ENCODE results near the gene NANOG.
"Not testable (repeated sequence)": the region's sequence is repeated elsewhere in the genome, so short reads cannot be mapped to it uniquely, and the experiment has no call there.

The NANOG gene

GRCh38 chr12:7788884-7789528 is at the start of gene NANOG:
TSS of gene NANOG (plus strand) at chr12:7789402. CDS start at chr12:7789615, 213 bp downstream.
- H3K27ac ChIP-seq, H3K4me3 ChIP-seq: not testable (repeated sequence)

DNA sequence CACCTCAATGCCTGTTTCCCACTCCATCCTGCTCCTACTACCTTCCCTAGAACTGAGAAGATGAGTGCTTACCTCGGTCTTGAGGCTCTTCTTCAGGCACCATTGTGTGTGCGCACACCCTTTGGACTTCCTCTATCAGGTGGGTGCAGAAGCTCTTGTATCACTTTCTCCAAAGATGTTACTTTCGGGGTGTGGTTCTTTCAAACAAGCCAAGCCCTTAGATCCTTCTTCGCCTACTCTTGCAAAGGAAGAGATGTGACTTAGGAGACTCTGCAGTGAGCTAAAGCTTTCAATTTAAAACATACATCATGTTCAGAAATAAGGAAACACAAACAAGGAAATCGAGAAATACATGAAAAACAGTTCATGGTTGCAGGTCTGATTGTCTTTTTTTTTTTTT is 42.0 kb upstream of the NANOG start, which contains the start of gene CLEC4C:
Gene CLEC4C (minus strand): TSS at position 130 of the 400 bp plus-strand sequence. CDS start 27 bp downstream, at position 103.
- no peak within 1 kb of the TSS for H3K4me3 ChIP-seq
- peak within 1 kb of the TSS in 1 of 21 experiments; percentile 26 for H3K27ac ChIP-seq

- no peak overlapping the region for H3K4me3 ChIP-seq
- H3K27ac ChIP-seq = peak overlapping the region in 2 of 21 experiments; percentile 8 to 51
Measured at GRCh38 chr12:7748852-7749251, 40.4 kb upstream of the NANOG start.

DNA sequence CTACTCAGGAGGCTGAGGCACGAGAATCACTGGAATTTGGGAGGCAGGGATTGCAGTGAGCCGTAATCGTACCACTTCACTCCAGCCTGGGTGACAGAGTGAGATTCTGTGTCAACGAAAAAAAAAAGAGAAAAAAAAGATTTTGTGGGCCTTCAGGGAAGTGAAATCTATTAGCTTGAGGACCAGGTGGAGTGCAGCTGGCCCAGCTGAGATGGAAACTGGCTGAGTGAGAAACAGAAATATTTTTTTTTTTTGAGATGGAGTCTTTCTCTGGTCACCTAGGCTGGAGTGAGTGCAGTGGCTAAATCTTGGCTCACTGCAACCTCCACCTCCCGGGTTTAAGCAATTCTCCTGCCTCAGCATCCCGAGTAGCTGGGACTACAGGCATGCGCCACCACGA is 39.8 kb upstream of the NANOG start:
- Histone ChIP-seq H3K4me3 (no peak overlapping the region), H3K27ac (peak overlapping the region in 1 of 21 experiments; percentile 51)

- no peak overlapping the region for H3K27ac ChIP-seq
- H3K4me3 ChIP-seq = no peak overlapping the region
Measured at GRCh38 chr12:7750350-7750749, 38.9 kb upstream of the NANOG start.

GRCh38 chr12:7751394-7751793 is 37.8 kb upstream of the NANOG start:
- H3K4me3 ChIP-seq = no peak overlapping the region
- no peak overlapping the region for H3K27ac ChIP-seq

- H3K4me3 ChIP-seq = not testable (repeated sequence)
- H3K27ac ChIP-seq = peak overlapping the region in 1 of 21 experiments; percentile 16
Measured at GRCh38 chr12:7751941-7752922, 37.0 kb upstream of the NANOG start.

GRCh38 chr12:7755668-7756067 is 33.5 kb upstream of the NANOG start:
- not testable (repeated sequence) for H3K4me3 ChIP-seq, H3K27ac ChIP-seq

GRCh38 chr12:7756993-7757392 is 32.2 kb upstream of the NANOG start:
- Histone ChIP-seq H3K4me3 (no peak overlapping the region), H3K27ac (no peak overlapping the region)

DNA sequence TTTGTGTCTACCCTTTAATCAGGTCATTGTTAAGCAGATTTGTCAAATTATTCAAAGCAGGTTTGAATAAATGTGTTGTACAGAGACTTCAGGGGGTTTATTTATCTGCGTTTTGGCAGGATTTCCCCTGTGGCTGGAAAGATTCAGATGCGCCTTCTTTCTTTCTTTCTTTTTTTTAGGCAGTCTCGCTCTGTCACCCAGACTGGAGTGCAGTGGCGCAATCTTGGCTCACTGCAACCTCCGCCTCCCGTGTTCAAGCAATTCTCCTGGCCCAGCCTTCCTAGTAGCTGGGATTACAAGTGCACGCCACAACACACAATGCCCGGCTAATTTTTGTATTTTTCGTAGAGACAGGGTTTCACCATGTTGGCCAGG is 30.4 kb upstream of the NANOG start:
- Histone ChIP-seq H3K27ac (no peak overlapping the region), H3K4me3 (no peak overlapping the region)

- Histone ChIP-seq H3K27ac (no peak overlapping the region), H3K4me3 (no peak overlapping the region)
Measured at GRCh38 chr12:7769999-7770398, 19.2 kb upstream of the NANOG start.

DNA sequence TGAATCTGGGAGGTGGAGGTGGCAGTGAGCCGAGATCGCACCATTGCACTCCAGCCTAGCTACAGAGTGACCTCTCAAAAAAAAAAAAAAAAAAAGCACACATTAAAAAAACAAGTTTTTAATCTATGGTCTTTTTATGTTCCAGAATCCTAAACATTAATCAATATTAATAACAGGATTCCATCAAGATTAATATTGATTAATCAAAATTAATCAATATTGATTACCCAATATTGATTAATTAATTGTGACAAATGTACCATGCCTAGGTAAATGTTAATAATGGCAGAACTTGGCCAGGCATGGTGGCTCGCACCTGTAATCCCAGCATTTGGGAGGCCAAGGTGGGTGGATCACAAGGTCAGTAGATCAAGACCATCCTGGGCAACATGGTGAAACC is 7.9 kb upstream of the NANOG start:
- Histone ChIP-seq H3K4me3 (no peak overlapping the region), H3K27ac (no peak overlapping the region)

DNA sequence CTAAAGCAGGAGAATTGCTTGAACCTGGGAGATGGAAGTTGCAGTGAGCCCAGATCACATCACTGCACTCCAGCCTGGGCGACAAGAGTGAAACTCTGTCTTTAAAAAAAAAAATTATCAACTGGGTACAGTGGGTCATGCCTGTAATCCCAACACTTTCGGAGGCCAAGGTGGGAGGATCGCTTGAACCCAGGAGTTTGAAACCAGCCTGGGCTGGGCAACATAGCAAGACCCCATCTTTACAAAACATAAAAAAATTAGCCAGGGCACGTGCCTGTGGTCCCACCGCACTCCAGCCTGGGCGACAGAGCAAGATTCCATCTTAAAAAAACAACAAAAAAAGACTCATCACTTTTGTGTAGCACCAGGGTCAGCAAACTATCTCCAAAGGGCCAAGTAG is 7.1 kb upstream of the NANOG start:
- Histone ChIP-seq H3K4me3 (no peak overlapping the region), H3K27ac (no peak overlapping the region)

DNA sequence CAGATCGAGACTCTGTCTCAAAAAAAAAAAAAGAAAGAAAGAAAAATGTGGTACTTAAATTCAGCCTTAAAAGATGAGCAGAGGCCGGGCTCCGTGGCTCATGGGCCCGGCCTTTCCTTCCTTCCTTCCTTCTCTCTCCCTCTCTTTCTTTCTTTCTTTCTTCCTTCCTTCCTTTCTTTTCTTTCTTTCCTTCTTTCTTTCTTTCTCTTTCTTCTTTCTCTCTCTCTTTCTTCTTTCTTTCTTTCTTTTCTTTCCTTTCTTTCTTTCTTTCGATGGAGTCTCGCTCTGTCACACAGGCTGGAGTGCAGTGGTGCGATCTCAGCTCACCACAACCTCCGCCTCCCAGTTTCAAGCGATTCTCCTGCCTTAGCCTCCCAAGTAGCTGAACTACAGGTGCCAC is 5.8 kb upstream of the NANOG start:
- not testable (repeated sequence) for H3K4me3 ChIP-seq, H3K27ac ChIP-seq

GRCh38 chr12:7784701-7785100 is 4.5 kb upstream of the NANOG start:
- no peak overlapping the region for H3K4me3 ChIP-seq
- H3K27ac ChIP-seq = no peak overlapping the region

- Histone ChIP-seq H3K4me3 (no peak overlapping the region), H3K27ac (no peak overlapping the region)
Measured at GRCh38 chr12:7787574-7788293, 1.5 kb upstream of the NANOG start.

- H3K27ac ChIP-seq = no peak overlapping the region
Measured at GRCh38 chr12:7788294-7788660, 925 bp upstream of the NANOG start.

DNA sequence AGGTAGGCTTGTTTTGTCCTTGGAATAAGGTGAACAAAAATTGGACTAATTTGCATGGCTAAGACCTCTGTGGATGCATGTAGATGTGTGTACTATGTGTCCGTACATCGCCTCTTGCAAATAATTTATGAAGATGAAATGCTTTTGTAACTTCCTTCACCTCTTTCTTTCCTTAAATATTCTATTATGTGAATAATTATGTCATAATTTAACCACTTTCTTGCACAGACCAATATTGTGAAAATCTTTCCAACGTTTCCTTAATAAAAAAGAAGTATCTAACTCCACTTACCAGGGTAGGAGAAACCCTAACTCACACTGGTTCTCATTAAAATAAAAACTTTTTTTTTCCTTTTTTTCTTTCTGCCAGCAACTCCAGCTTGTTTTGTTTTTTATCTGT is 4.0 kb downstream of the NANOG start:
- Histone ChIP-seq H3K4me3 (no peak overlapping the region), H3K27ac (no peak overlapping the region)

More at GRCh38 chr12:7788294-7788660, 925 bp upstream of the NANOG start:
- no peak overlapping the region for H3K4me3 ChIP-seq

DNA sequence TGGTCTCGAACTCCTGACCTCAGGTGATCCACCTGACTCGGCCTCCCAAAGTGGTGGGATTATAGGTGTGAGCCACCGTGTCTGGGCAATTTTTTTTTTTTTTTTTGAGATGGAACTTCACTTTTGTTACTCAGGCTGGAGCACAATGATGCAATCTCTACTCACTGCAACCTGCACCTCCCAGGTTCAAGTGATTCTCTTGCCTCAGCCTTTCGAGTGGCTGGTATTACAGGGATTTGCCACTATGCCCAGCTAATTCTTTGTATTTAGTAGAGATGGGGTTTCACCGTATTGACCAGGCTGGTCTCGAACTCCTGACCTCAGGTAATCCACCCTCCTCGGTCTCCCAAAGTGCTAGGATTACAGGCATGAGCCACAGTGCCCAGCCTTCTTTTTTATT is 8.1 kb downstream of the NANOG start:
- not testable (repeated sequence) for H3K27ac ChIP-seq, H3K4me3 ChIP-seq

DNA sequence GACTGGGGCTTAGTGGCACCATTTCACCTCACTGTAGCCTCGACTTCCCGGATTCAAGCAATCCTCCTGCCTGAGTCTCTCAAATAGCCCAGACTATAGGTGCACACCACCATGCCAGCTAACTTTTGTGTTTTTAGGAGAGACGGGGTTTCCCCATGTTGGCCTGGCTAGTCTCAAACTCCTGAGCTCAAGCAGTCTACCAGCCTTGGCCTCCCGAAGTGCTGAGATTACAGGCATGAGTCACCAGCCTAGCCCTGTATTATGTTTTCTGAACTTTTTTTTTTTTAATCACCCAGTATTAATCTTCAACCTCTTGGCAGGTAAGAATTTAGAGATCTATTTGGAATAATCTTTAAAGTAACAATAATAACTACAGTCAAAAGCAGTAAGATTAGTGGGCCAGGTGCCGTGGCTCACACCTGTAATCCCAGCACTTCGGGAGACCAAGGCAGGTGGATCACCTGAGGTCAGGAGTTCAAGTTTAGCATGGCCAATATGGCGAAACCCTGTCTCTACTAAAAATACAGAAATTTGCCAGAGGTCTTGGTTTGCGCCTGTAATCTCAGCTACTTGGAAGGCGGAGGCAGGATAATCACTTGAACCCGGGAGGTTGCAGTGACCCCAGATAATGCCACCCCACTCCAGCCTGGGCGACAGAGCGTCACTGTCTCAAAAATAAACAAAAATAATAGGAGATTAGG is 8.6 kb downstream of the NANOG start:
- H3K27ac ChIP-seq = no peak overlapping the region
- H3K4me3 ChIP-seq = no peak overlapping the region

All from skin epidermis (tissue), 12 donors.